Progenitor cell of endocrine pancreas (in vitro differentiated cells): ENCODE data around the gene IGSF9B. TPM values are rescaled to one million over a fixed set of nuclear protein-coding genes. Genes with fewer than 3 reads are reported as not detected.

Experiments
- DNase-seq: peaks from one replicate; pipeline ENCODE4 v3.0.0; 2021; ENCODE audit warnings: low spot score; ENCODE audit not compliant: unreplicated experiment
- H3K27ac Mint-ChIP-seq: 2 replicates; pipeline ENCODE4 v1.8.0; 2021; ENCODE audit warnings: mild to moderate bottlenecking, moderate library complexity, mixed read lengths
- H3K27me3 Mint-ChIP-seq: 2 replicates; pipeline ENCODE4 v1.8.0; 2021; ENCODE audit warnings: mixed read lengths
- H3K36me3 Mint-ChIP-seq: 2 replicates; pipeline ENCODE4 v1.8.0; 2022; ENCODE audit warnings: mixed read lengths; ENCODE audit not compliant: insufficient read depth
- H3K4me1 Mint-ChIP-seq: 2 replicates; pipeline ENCODE4 v1.8.0; 2021; ENCODE audit warnings: low read depth, mixed read lengths
- H3K4me3 Mint-ChIP-seq: 2 replicates; pipeline ENCODE4 v1.8.0; 2021; ENCODE audit warnings: low read depth, mild to moderate bottlenecking, moderate library complexity, mixed read lengths
- H3K9me3 Mint-ChIP-seq: 2 replicates; pipeline ENCODE4 v1.8.0; 2021; ENCODE audit warnings: low read depth, mixed read lengths
- total RNA-seq: library from RNA; stranded (reverse); gene quantifications from 2 replicates; pipeline ENCODE4 v1.2.1, GENCODE V29; 2021
- TF ChIP-seq, protein P1 (sequence below): fragments of 200-600 bp; sonication (generic); IDR thresholded peaks from one replicate; pipeline ENCODE4 v1.5.0; 2021; ENCODE audit warnings: antibody characterized with exemption, mild to moderate bottlenecking; ENCODE audit not compliant: unreplicated experiment

The IGSF9B gene
- total RNA-seq, 1 donor from 2014 or later: 7.8 TPM

DNA sequence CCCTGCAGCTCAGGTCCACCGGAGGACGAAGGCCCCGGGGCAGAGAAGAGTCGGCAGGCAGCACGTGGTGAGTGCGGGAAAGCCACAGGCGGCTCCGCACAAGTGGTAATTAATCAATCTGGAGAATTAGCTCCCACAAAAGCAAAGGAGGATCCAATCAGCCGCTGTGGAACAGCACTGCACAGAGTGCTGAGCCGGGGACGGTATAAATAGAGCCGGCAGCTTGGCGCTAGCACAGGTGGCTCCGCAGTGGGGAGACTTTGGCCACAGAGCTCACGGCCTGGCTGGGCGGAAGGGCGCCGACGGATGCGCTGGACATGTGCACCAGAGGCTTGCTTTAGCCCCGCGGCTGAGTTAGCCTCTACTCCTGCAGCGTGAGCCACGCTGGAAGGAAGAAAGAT is 48.9 kb downstream of the IGSF9B start:
- Mint-ChIP-seq H3K4me1 (no peaks in the 10 kb centered on the region), H3K27ac (no peak overlapping the region), H3K27me3 (peaks cover 5% of the 10 kb centered on the region), H3K36me3 (no peaks in the 10 kb centered on the region), H3K4me3 (no peak overlapping the region), H3K9me3 (no peaks in the 10 kb centered on the region)
- no peak for DNase-seq
- TF ChIP-seq, protein P1, sequence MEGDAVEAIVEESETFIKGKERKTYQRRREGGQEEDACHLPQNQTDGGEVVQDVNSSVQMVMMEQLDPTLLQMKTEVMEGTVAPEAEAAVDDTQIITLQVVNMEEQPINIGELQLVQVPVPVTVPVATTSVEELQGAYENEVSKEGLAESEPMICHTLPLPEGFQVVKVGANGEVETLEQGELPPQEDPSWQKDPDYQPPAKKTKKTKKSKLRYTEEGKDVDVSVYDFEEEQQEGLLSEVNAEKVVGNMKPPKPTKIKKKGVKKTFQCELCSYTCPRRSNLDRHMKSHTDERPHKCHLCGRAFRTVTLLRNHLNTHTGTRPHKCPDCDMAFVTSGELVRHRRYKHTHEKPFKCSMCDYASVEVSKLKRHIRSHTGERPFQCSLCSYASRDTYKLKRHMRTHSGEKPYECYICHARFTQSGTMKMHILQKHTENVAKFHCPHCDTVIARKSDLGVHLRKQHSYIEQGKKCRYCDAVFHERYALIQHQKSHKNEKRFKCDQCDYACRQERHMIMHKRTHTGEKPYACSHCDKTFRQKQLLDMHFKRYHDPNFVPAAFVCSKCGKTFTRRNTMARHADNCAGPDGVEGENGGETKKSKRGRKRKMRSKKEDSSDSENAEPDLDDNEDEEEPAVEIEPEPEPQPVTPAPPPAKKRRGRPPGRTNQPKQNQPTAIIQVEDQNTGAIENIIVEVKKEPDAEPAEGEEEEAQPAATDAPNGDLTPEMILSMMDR: no peak

DNA sequence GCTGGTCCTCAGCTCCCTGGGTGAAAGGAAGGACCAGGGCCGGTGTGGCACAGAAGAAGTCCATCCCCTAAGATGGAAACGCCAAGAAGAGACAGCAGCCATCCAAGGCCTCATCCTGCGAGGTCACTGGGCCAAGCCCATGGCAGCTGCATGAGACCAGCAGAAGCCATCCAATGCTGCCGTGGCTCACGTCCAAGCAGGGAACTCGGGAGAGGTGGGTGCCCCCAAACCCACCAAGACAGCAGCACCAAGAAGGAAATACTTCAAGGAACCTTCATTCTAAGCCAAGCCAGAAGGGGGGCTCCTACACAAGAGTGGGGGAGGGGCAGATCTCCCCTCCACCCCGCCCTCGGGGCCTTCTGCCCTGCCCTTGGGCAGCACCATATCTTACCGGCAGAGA is 49.6 kb downstream of the IGSF9B start:
- no peaks in the 10 kb centered on the region for H3K36me3 Mint-ChIP-seq
- no peak overlapping the region for H3K4me3 Mint-ChIP-seq
- peaks cover 2% of the 10 kb centered on the region for H3K27me3 Mint-ChIP-seq
- TF ChIP-seq, protein P1: no peak
- no peaks in the 10 kb centered on the region for H3K9me3 Mint-ChIP-seq
- no peak for DNase-seq
- H3K4me1 Mint-ChIP-seq: no peaks in the 10 kb centered on the region
- H3K27ac Mint-ChIP-seq: no peak overlapping the region

DNA sequence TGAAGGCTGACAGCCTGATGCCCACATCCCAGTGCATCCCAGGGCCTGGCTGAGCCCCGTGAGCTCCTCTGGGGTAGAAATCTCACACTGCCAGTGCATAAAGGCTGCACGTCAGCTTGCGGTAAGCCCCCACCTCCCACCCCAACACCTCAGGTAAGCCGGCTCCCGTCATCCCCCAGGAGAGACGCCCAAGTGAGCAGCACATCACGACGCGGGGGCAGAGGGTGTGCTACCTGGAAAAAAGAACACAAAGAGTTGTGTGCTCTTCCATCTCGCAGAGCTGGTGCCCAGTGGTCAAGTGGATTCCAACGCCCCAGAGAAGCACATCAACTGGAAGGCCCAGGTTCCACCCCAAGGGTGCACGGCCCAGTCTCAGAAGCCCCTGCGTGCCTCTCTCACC is 50.0 kb downstream of the IGSF9B start:
- no peak for DNase-seq
- H3K27ac Mint-ChIP-seq: no peak overlapping the region
- no peak overlapping the region for H3K4me3 Mint-ChIP-seq
- no peaks in the 10 kb centered on the region for H3K27me3 Mint-ChIP-seq
- no peaks in the 10 kb centered on the region for H3K4me1 Mint-ChIP-seq
- H3K36me3 Mint-ChIP-seq: no peaks in the 10 kb centered on the region
- TF ChIP-seq, protein P1: no peak
- H3K9me3 Mint-ChIP-seq: no peaks in the 10 kb centered on the region

DNA sequence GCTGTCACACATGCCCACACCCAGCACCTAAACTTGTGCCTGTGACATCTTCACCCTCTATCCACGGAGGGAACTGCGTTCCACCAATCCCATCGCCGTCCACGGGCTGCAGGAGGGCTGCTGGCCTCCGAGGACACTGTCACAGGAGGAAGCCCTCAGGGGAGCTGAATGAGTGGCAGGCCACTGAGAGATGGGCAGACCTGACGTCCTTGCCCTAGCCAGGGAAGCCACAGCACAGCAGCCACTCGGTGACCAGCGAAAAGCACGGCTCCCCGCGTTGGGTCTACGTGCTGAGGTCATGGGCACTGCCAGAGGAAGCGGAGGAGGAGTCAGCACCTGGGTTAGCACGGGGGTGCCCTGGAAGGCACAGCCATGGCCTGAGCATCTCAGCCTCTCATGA is 50.5 kb downstream of the IGSF9B start:
- no peak for DNase-seq
- Mint-ChIP-seq H3K4me3 (no peak overlapping the region), H3K9me3 (no peaks in the 10 kb centered on the region), H3K4me1 (no peaks in the 10 kb centered on the region), H3K36me3 (no peaks in the 10 kb centered on the region), H3K27me3 (no peaks in the 10 kb centered on the region), H3K27ac (no peak overlapping the region)
- TF ChIP-seq, protein P1: no peak

DNA sequence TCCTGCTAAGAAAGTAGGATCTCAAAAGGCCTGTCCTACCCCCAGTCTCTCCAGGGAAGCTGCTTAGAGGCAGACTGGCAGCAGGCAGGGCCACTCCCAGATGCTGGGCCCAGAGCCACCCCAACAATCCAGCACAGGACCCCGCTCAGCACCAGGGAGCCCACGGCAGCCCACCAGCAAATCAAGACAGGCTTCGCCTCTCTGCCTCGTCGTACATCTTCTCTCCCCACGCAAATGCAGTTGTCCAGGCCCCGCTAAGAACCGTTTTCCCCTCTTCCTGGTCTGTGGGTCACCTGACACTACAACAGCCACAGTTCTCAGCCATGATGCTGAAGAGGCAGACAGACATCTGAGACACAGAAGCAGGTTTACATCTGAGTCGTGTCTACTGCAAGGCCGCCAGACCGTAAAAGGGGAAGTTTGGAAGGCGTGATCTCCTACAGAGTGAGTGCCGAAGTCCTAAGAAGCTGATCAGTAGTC is 51.1 kb downstream of the IGSF9B start:
- Mint-ChIP-seq H3K4me1 (no peaks in the 10 kb centered on the region), H3K36me3 (no peaks in the 10 kb centered on the region), H3K27ac (no peak overlapping the region), H3K4me3 (no peak overlapping the region), H3K9me3 (no peaks in the 10 kb centered on the region), H3K27me3 (no peaks in the 10 kb centered on the region)
- no peak for DNase-seq
- TF ChIP-seq, protein P1: no peak
